ENCODE results near the gene SSPN.

The SSPN gene

GRCh38 chr12:26187014-26187798 lies 8.2 kb upstream of the SSPN start:
- Histone ChIP-seq H3K27ac (ENCODE audit: low read depth, low read length) (no peak overlapping the region), H3K4me1 (ENCODE audit: control insufficient read depth, insufficient read depth, low read length, unreplicated experiment) (peaks cover 13% of the 10 kb centered on the region), H3K4me3 (ENCODE audit: low read depth, low read length) (no peak overlapping the region), H2AFZ (ENCODE audit: low read length, unreplicated experiment) (no peak overlapping the region), H3K27me3 (ENCODE audit: insufficient read depth, low read length) (no peaks in the 10 kb centered on the region), H3K79me2 (ENCODE audit: control insufficient read depth, insufficient read depth, low read length, unreplicated experiment) (no peaks in the 10 kb centered on the region), H3K36me3 (ENCODE audit: insufficient read depth, low read length) (no peaks in the 10 kb centered on the region)

DNA sequence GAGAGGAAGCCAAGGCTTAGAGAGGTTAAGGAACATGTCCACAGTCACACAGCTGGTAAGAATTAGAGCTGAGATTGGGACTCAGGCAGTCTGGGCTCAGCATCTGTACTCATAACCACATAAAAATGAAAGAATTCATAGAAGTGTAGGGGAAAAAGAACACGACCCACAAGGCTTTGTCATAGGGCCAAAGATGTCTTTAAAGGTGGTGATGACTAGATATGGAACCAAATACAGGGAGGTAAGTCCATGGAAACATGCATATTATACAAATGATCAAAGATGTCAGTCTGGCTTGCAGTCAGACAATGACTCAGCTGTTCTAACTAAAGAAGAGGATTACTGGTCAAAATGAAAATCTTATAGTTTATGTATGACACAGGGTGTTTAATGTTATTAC lies 7.2 kb upstream of the SSPN start:
- no peaks in the 10 kb centered on the region for H3K36me3 ChIP-seq (ENCODE audit: insufficient read depth, low read length)
- no peaks in the 10 kb centered on the region for H3K79me2 ChIP-seq (ENCODE audit: control insufficient read depth, insufficient read depth, low read length, unreplicated experiment)
- no peak overlapping the region for H3K27ac ChIP-seq (ENCODE audit: low read depth, low read length)
- peaks cover 13% of the 10 kb centered on the region for H3K4me1 ChIP-seq (ENCODE audit: control insufficient read depth, insufficient read depth, low read length, unreplicated experiment)
- H2AFZ ChIP-seq (ENCODE audit: low read length, unreplicated experiment) = peak overlapping the region; percentile 2
- no peak overlapping the region for H3K4me3 ChIP-seq (ENCODE audit: low read depth, low read length)
- H3K27me3 ChIP-seq (ENCODE audit: insufficient read depth, low read length) = no peaks in the 10 kb centered on the region

- no peaks in the 10 kb centered on the region for H3K27me3 ChIP-seq (ENCODE audit: insufficient read depth, low read length)
- H3K27ac ChIP-seq (ENCODE audit: low read depth, low read length) = no peak overlapping the region
- H3K4me1 ChIP-seq (ENCODE audit: control insufficient read depth, insufficient read depth, low read length, unreplicated experiment) = peaks cover 13% of the 10 kb centered on the region
- no peaks in the 10 kb centered on the region for H3K79me2 ChIP-seq (ENCODE audit: control insufficient read depth, insufficient read depth, low read length, unreplicated experiment)
- H2AFZ ChIP-seq (ENCODE audit: low read length, unreplicated experiment) = peak overlapping the region; percentile 2
- H3K4me3 ChIP-seq (ENCODE audit: low read depth, low read length) = no peak overlapping the region
- H3K36me3 ChIP-seq (ENCODE audit: insufficient read depth, low read length) = no peaks in the 10 kb centered on the region
These were observed 6.7 kb upstream of the SSPN start for GRCh38 chr12:26188641-26189040.

GRCh38 chr12:26192142-26192541 lies 3.2 kb upstream of the SSPN start:
- H3K36me3 ChIP-seq (ENCODE audit: insufficient read depth, low read length) = no peaks in the 10 kb centered on the region
- no peaks in the 10 kb centered on the region for H3K79me2 ChIP-seq (ENCODE audit: control insufficient read depth, insufficient read depth, low read length, unreplicated experiment)

DNA sequence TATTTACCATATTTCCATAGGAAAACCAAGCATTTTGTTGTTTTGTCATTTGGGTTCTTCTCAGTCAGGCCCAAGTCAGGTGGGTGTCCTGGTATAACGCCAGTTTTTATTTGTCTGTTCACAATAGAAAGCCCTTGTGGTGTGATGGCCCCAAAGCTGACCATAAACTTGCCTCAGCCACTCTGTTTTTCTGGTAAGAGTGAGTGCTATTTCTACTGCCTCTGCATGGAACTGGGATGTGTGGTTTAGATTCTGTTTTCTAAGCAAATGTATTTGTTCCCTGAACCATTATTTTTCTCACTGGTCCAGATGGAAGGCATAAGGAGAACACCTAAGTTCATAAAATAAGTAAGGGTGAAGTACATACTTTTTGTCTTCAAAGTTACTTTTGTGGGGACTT lies 1.8 kb upstream of the SSPN start:
- H2AFZ ChIP-seq (ENCODE audit: low read length, unreplicated experiment) = no peak overlapping the region
- H3K79me2 ChIP-seq (ENCODE audit: control insufficient read depth, insufficient read depth, low read length, unreplicated experiment) = no peaks in the 10 kb centered on the region
- no peak overlapping the region for H3K4me3 ChIP-seq (ENCODE audit: low read depth, low read length)
- H3K27ac ChIP-seq (ENCODE audit: low read depth, low read length) = no peak overlapping the region
- H3K27me3 ChIP-seq (ENCODE audit: insufficient read depth, low read length) = no peaks in the 10 kb centered on the region
- no peaks in the 10 kb centered on the region for H3K36me3 ChIP-seq (ENCODE audit: insufficient read depth, low read length)
- H3K4me1 ChIP-seq (ENCODE audit: control insufficient read depth, insufficient read depth, low read length, unreplicated experiment) = peaks cover 21% of the 10 kb centered on the region

More at GRCh38 chr12:26192142-26192541, 3.2 kb upstream of the SSPN start:
- Histone ChIP-seq H3K4me1 (ENCODE audit: control insufficient read depth, insufficient read depth, low read length, unreplicated experiment) (peaks cover 23% of the 10 kb centered on the region), H3K27ac (ENCODE audit: low read depth, low read length) (no peak overlapping the region), H3K4me3 (ENCODE audit: low read depth, low read length) (no peak overlapping the region), H2AFZ (ENCODE audit: low read length, unreplicated experiment) (no peak overlapping the region), H3K27me3 (ENCODE audit: insufficient read depth, low read length) (no peaks in the 10 kb centered on the region)

- no peaks in the 10 kb centered on the region for H3K27me3 ChIP-seq (ENCODE audit: insufficient read depth, low read length)
- no peaks in the 10 kb centered on the region for H3K79me2 ChIP-seq (ENCODE audit: control insufficient read depth, insufficient read depth, low read length, unreplicated experiment)
- peaks cover 26% of the 10 kb centered on the region for H3K4me1 ChIP-seq (ENCODE audit: control insufficient read depth, insufficient read depth, low read length, unreplicated experiment)
- H3K27ac ChIP-seq (ENCODE audit: low read depth, low read length) = peak overlapping the region; percentile 52
- H3K36me3 ChIP-seq (ENCODE audit: insufficient read depth, low read length) = no peaks in the 10 kb centered on the region
- H3K4me3 ChIP-seq (ENCODE audit: low read depth, low read length) = peak overlapping the region; percentile 81
- peak overlapping the region; percentile 96 for H2AFZ ChIP-seq (ENCODE audit: low read length, unreplicated experiment)
These were observed 458 bp downstream of the SSPN start for GRCh38 chr12:26195641-26196420.

GRCh38 chr12:26196421-26196716 lies 996 bp downstream of the SSPN start:
- H3K27me3 ChIP-seq (ENCODE audit: insufficient read depth, low read length) = no peaks in the 10 kb centered on the region
- H3K79me2 ChIP-seq (ENCODE audit: control insufficient read depth, insufficient read depth, low read length, unreplicated experiment) = no peaks in the 10 kb centered on the region
- peaks cover 26% of the 10 kb centered on the region for H3K4me1 ChIP-seq (ENCODE audit: control insufficient read depth, insufficient read depth, low read length, unreplicated experiment)
- peak overlapping the region; percentile 81 for H3K4me3 ChIP-seq (ENCODE audit: low read depth, low read length)
- peak overlapping the region; percentile 52 for H3K27ac ChIP-seq (ENCODE audit: low read depth, low read length)
- H3K36me3 ChIP-seq (ENCODE audit: insufficient read depth, low read length) = no peaks in the 10 kb centered on the region
- peak overlapping the region; percentile 96 for H2AFZ ChIP-seq (ENCODE audit: low read length, unreplicated experiment)

GRCh38 chr12:26197832-26198231 lies 2.5 kb downstream of the SSPN start:
- Histone ChIP-seq H3K4me1 (ENCODE audit: control insufficient read depth, insufficient read depth, low read length, unreplicated experiment) (peaks cover 26% of the 10 kb centered on the region), H3K79me2 (ENCODE audit: control insufficient read depth, insufficient read depth, low read length, unreplicated experiment) (no peaks in the 10 kb centered on the region), H2AFZ (ENCODE audit: low read length, unreplicated experiment) (no peak overlapping the region), H3K27ac (ENCODE audit: low read depth, low read length) (no peak overlapping the region), H3K4me3 (ENCODE audit: low read depth, low read length) (no peak overlapping the region), H3K27me3 (ENCODE audit: insufficient read depth, low read length) (no peaks in the 10 kb centered on the region), H3K36me3 (ENCODE audit: insufficient read depth, low read length) (no peaks in the 10 kb centered on the region)

DNA sequence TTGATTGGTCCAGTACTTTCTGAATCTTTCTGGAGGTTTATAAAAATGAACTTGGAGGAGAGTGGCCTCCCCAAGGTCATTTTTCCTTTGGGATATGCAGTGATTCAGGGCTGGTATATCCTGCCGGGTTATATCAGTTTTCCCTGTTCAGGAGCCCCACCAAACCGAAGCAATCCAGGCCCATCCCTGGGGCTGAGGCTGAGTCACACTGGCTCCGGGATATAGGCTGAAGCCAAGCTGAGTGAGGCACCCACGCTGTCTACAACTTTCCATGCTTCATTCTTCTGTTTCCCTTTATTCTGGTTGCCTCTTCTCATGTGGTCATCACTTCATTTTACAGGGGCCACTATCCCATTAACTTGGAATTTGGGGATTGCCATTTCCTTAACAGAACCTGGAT lies 3.4 kb downstream of the SSPN start:
- H3K27ac ChIP-seq (ENCODE audit: low read depth, low read length) = no peak overlapping the region
- no peaks in the 10 kb centered on the region for H3K27me3 ChIP-seq (ENCODE audit: insufficient read depth, low read length)
- no peaks in the 10 kb centered on the region for H3K36me3 ChIP-seq (ENCODE audit: insufficient read depth, low read length)
- H3K4me1 ChIP-seq (ENCODE audit: control insufficient read depth, insufficient read depth, low read length, unreplicated experiment) = peaks cover 26% of the 10 kb centered on the region
- H2AFZ ChIP-seq (ENCODE audit: low read length, unreplicated experiment) = peak overlapping the region; percentile 21
- no peak overlapping the region for H3K4me3 ChIP-seq (ENCODE audit: low read depth, low read length)
- H3K79me2 ChIP-seq (ENCODE audit: control insufficient read depth, insufficient read depth, low read length, unreplicated experiment) = no peaks in the 10 kb centered on the region

- Histone ChIP-seq H2AFZ (ENCODE audit: low read length, unreplicated experiment) (no peak overlapping the region), H3K27me3 (ENCODE audit: insufficient read depth, low read length) (no peaks in the 10 kb centered on the region), H3K4me1 (ENCODE audit: control insufficient read depth, insufficient read depth, low read length, unreplicated experiment) (peaks cover 8% of the 10 kb centered on the region), H3K27ac (ENCODE audit: low read depth, low read length) (no peak overlapping the region), H3K79me2 (ENCODE audit: control insufficient read depth, insufficient read depth, low read length, unreplicated experiment) (no peaks in the 10 kb centered on the region), H3K4me3 (ENCODE audit: low read depth, low read length) (no peak overlapping the region), H3K36me3 (ENCODE audit: insufficient read depth, low read length) (no peaks in the 10 kb centered on the region)
These were observed 7.9 kb downstream of the SSPN start for GRCh38 chr12:26203167-26203780.

Measured in ACC112 (cell line).